HepG2 (cell line): ENCODE measurements around the gene B3GALT6. TPM values are rescaled to one million over a fixed set of nuclear protein-coding genes. Genes with fewer than 3 reads are reported as not detected.

Source experiments
- ATAC-seq: fragments of 200-7000 bp; cut with Tn5 transposase; 3 replicates; pipeline ENCODE4 v1.9.1; 2020; ENCODE audit warnings: mild to moderate bottlenecking, moderate library complexity
- BruUV-seq: library from RNA; stranded (reverse); fragments of 400-500 nt; replicated peaks from 2 replicates; lab custom pipeline; 2021; lab: Mats Ljungman, UMichigan
- CTCF ChIA-PET: fragments of 300-600 bp; formaldehyde crosslinking; extraction: SDS; loops from one replicate; lab custom pipeline; 2021; ENCODE audit warnings: low total read pairs, inconsistent platforms, low intra/inter-chr PET ratio; lab: Yijun Ruan, JAX
- POLR2A ChIA-PET: fragments of 350-600 bp; sonication (Branson Sonifier 250); formaldehyde crosslinking; loops from one replicate; lab custom pipeline; 2020; ENCODE audit warnings: antibody characterized with exemption, inconsistent platforms; lab: Yijun Ruan, JAX
- DNase-seq: peaks from one replicate; pipeline ENCODE4 v3.0.0-alpha.2; 2015; ENCODE audit warnings: low spot score
- FAIRE-seq: peaks from 3 replicates; lab custom pipeline; 2011; peaks lifted over from hg19 to GRCh38; lab: Jason Lieb, UNC
- H2AFZ ChIP-seq: one replicate; pipeline ENCODE4 v1.6.1; 2011; ENCODE audit warnings: low read length, inconsistent platforms
- H3K27ac ChIP-seq: fragments of 300-600 bp; 3 replicates; pipeline ENCODE4 v1.8.0; 2011; ENCODE audit warnings: mixed run types, mild to moderate bottlenecking, mixed read lengths, low read length, inconsistent platforms; ENCODE audit not compliant: insufficient read depth; ENCODE audit errors: extremely low read length
- H3K27me3 ChIP-seq, 2 experiments: fragments of 200-600 bp in 1 of 2; 2 replicates in 1 of 2; 3 replicates in 1 of 2; pipeline versions ENCODE4 v1.6.0 to v1.8.0; 2011; ENCODE audit warnings: low read length in 2 of 2, mild to moderate bottlenecking in 2 of 2, moderate library complexity in 2 of 2, inconsistent platforms in 1 of 2; ENCODE audit not compliant: insufficient read depth in 2 of 2, control insufficient read depth in 1 of 2
- H3K36me3 ChIP-seq, 2 experiments: fragments of 200-600 bp in 1 of 2; replicated peaks in 1 of 2; 2 replicates in 1 of 2; 3 replicates in 1 of 2; pipeline versions ENCODE4 v1.5.1 to v1.8.0; 2011; ENCODE audit warnings: low read length in 2 of 2, inconsistent platforms in 1 of 2; ENCODE audit not compliant: insufficient read depth in 2 of 2, control insufficient read depth in 1 of 2
- H3K4me1 ChIP-seq: 2 replicates; pipeline ENCODE4 v1.5.1; 2012; ENCODE audit warnings: low read length, inconsistent platforms; ENCODE audit not compliant: insufficient read depth
- H3K4me2 ChIP-seq: 2 replicates; pipeline ENCODE4 v1.6.0; 2011; ENCODE audit warnings: low read depth, low read length, inconsistent platforms
- H3K4me3 ChIP-seq, 3 experiments: fragments of 200-600 bp in 1 of 3; sonication (generic), shearing (Covaris generic) in 1 of 3; replicated peaks in 1 of 3; 2 replicates each; pipeline ENCODE4 v1.5.1; 2011 to 2016; ENCODE audit warnings: low read length in 3 of 3, inconsistent platforms in 2 of 3, low read depth in 2 of 3, mild to moderate bottlenecking in 2 of 3, control low read depth in 1 of 3, mixed read lengths in 1 of 3; ENCODE audit not compliant: insufficient read depth in 1 of 3
- H3K79me2 ChIP-seq: one replicate; pipeline ENCODE4 v1.6.1; 2011; ENCODE audit warnings: low read length, inconsistent platforms; ENCODE audit not compliant: insufficient read depth
- H3K9ac ChIP-seq: 2 replicates; pipeline ENCODE4 v1.6.0; 2011; ENCODE audit warnings: mild to moderate bottlenecking, low read depth, low read length, inconsistent platforms; ENCODE audit not compliant: insufficient read depth
- H3K9me3 ChIP-seq: 2 replicates; pipeline ENCODE4 v1.5.1; 2012; ENCODE audit warnings: mild to moderate bottlenecking, low read length
- H4K20me1 ChIP-seq: 2 replicates; pipeline ENCODE4 v1.6.0; 2011; ENCODE audit warnings: inconsistent platforms, mild to moderate bottlenecking, low read length, moderate library complexity; ENCODE audit not compliant: insufficient read depth
- ATRX ChIP-seq: sonication (generic); formaldehyde crosslinking; IDR thresholded peaks from 2 replicates; pipeline ENCODE4 v1.4.0; 2020; ENCODE audit warnings: missing genetic modification reagents, borderline replicate concordance
- BHLHE40 ChIP-seq: IDR thresholded peaks from 2 replicates; pipeline ENCODE4 v1.6.1; 2011; ENCODE audit warnings: low read length, improper control_type of control experiment
- ESRRA ChIP-seq: sonication (generic); formaldehyde crosslinking; IDR thresholded peaks from 2 replicates; pipeline ENCODE4 v1.5.1; 2020; ENCODE audit warnings: mild to moderate bottlenecking, low read depth, missing genetic modification reagents
- FOXO4 ChIP-seq: sonication (generic); formaldehyde crosslinking; conservative IDR thresholded peaks from 2 replicates; pipeline ENCODE4 v1.8.1; 2023; ENCODE audit warnings: missing genetic modification reagents
- GLMP ChIP-seq: sonication (generic); formaldehyde crosslinking; IDR thresholded peaks from 2 replicates; pipeline ENCODE4 v1.9.0; 2021; ENCODE audit warnings: missing genetic modification reagents, mild to moderate bottlenecking, borderline replicate concordance
- HNRNPH1 ChIP-seq: fragments of 200-400 bp; formaldehyde crosslinking; optimal IDR thresholded peaks from 2 replicates; pipeline ENCODE3; 2017; ENCODE audit warnings: mild to moderate bottlenecking, low read depth, low read length
- MAZ ChIP-seq, 2 experiments: sonication (generic) in 1 of 2; formaldehyde crosslinking in 1 of 2; IDR thresholded peaks; 2 replicates each; pipeline versions ENCODE4 v1.5.0 to v1.6.1; 2012 to 2020; ENCODE audit warnings: low read depth in 2 of 2, mild to moderate bottlenecking in 2 of 2, borderline replicate concordance in 1 of 2, improper control_type of control experiment in 1 of 2, low read length in 1 of 2, missing genetic modification reagents in 1 of 2, moderate library complexity in 1 of 2
- MTA1 ChIP-seq: sonication (generic); formaldehyde crosslinking; IDR thresholded peaks from 2 replicates; pipeline ENCODE4 v1.4.0; 2020; ENCODE audit warnings: missing genetic modification reagents, mild to moderate bottlenecking, borderline replicate concordance
- NONO ChIP-seq, 2 experiments: fragments of 450-650 bp in 1 of 2; sonication (generic) in 1 of 2; formaldehyde crosslinking in 1 of 2; IDR thresholded peaks in 1 of 2; conservative IDR thresholded peaks in 1 of 2; 2 replicates each; pipeline versions ENCODE4 v1.6.1 to v1.8.0; 2017 to 2022; ENCODE audit warnings: mild to moderate bottlenecking in 1 of 2, missing genetic modification reagents in 1 of 2, moderate library complexity in 1 of 2
- POGZ ChIP-seq: sonication (generic); formaldehyde crosslinking; IDR thresholded peaks from 2 replicates; pipeline ENCODE4 v1.4.0; 2020; ENCODE audit warnings: mild to moderate bottlenecking, missing genetic modification reagents
- SIN3A ChIP-seq: IDR thresholded peaks from 2 replicates; pipeline ENCODE4 v1.6.1; 2011; ENCODE audit warnings: low read depth, mild to moderate bottlenecking, control low read depth, low read length, borderline replicate concordance
- SMARCE1 ChIP-seq: fragments of 450-650 bp; IDR thresholded peaks from 2 replicates; pipeline ENCODE4 v1.6.1; 2017; ENCODE audit warnings: borderline replicate concordance
- SRSF1 ChIP-seq: fragments of 200-400 bp; formaldehyde crosslinking; optimal IDR thresholded peaks from 2 replicates; pipeline ENCODE3; 2017; ENCODE audit warnings: mild to moderate bottlenecking, low read depth, low read length, moderate library complexity
- whole genome bisulfite sequencing: methylation state at CpG from one replicate; pipeline ENCODE4 v1.1.6; 2017; ENCODE audit warnings: low lambda C conversion rate; 5-methylcytosine and 5-hydroxymethylcytosine counted together
- in situ Hi-C: cut with HindIII; loops from 2 replicates; pipeline ENCODE4 v1.10.0; 2017; ENCODE audit warnings: low pct_unique_long_range_greater_than_20kb; ENCODE audit not compliant: extremely low pct_ligation_motif_present
- intact Hi-C: fragments of 100-400 bp; cut with micrococcal nuclease; formaldehyde crosslinking; loops from one replicate; pipeline ENCODE4 v1.10.0; 2022; ENCODE audit not compliant: unreplicated experiment
- polyA plus RNA-seq, 8 experiments: library from polyadenylated mRNA; depleted of rRNA in 3 of 8; stranded (reverse) in 7 of 8; unstranded in 1 of 8; fragments of >200 nt; fragmentation: Illumina TruSeq in 4 of 8; extraction: Trizol in 4 of 8; gene quantifications; 2 replicates each; pipeline versions ENCODE4 v1.2.1 to v1.2.3, GENCODE V29; 2011 to 2016; ENCODE audit warnings: low read depth in 4 of 8, missing spikeins in 1 of 8, mixed read lengths in 1 of 8; ENCODE audit not compliant: insufficient read depth in 1 of 8
- total RNA-seq, 5 experiments: library from RNA; depleted of rRNA; stranded (reverse); fragments of >200 nt; fragmentation: Illumina TruSeq; extraction: Trizol; gene quantifications; 2 replicates each; pipeline ENCODE4 v1.2.3, GENCODE V29; 2016; ENCODE audit warnings: low read depth in 1 of 5

B3GALT6 gene
- total and polyA plus RNA-seq, 2 of the 13 experiments (the other 11 are each of a cell fraction or from before 2014, with no cell fraction given) = 3.9 to 14.2 TPM

- H2AFZ ChIP-seq = no peak overlapping the region
- no peaks in the 10 kb centered on the region; a peak in 1 of 5 replicates for H3K27me3 ChIP-seq
- BruUV-seq = no TSS peak
- H3K4me3 ChIP-seq = no peak overlapping the region; a peak in 1 of 6 replicates
- FAIRE-seq = no peak
- TF ChIP-seq FOXO4 (CRISPR knock-in tag) = 0 out of 2 replicates have a peak, but pooled peaks have one; percentile 7
- peak; percentile 19 for TF ChIP-seq SRSF1
- TF ChIP-seq SMARCE1 = no peak
- H4K20me1 ChIP-seq = no peaks in the 10 kb centered on the region
- H3K27ac ChIP-seq = no peak overlapping the region
- ATAC-seq = no peak
- in situ Hi-C loops = no loop called here
- DNase-seq = no peak
- intact Hi-C loops = no loop called here
- H3K79me2 ChIP-seq = no peaks in the 10 kb centered on the region
- no peaks in the 10 kb centered on the region for H3K36me3 ChIP-seq
- no peak overlapping the region for H3K9ac ChIP-seq
- ChIA-PET CTCF (no interaction called here), POLR2A (no interaction called here)
- peak overlapping the region; percentile 80; the same call in 1 of the 2 replicates for H3K4me2 ChIP-seq
- H3K4me1 ChIP-seq = peaks cover 52% of the 10 kb centered on the region
- no peaks in the 10 kb centered on the region for H3K9me3 ChIP-seq
- 81% methylated on average over 9 of the region's 26 CpGs for WGBS
Observed at GRCh38 chr1:1241588-1242219, 9.7 kb downstream of the B3GALT6 start.

- WGBS = 70% methylated on average over 6 of the region's 41 CpGs
- no peaks in the 10 kb centered on the region for H4K20me1 ChIP-seq
- no peak overlapping the region for H3K27ac ChIP-seq
- H3K36me3 ChIP-seq = no peaks in the 10 kb centered on the region
- ATAC-seq (no peak), DNase-seq (no peak), FAIRE-seq (no peak)
- peaks cover 43% of the 10 kb centered on the region for H3K4me1 ChIP-seq
- H2AFZ ChIP-seq = no peak overlapping the region
- H3K4me2 ChIP-seq = no peak overlapping the region
- no peak overlapping the region for H3K4me3 ChIP-seq
- CTCF ChIA-PET = no interaction called here
- intact Hi-C loops (no loop called here), in situ Hi-C loops (no loop called here)
- H3K27me3 ChIP-seq = no peaks in the 10 kb centered on the region
- POLR2A ChIA-PET = no interaction called here
- no peaks in the 10 kb centered on the region for H3K9me3 ChIP-seq
- BruUV-seq = no TSS peak
- H3K79me2 ChIP-seq = no peaks in the 10 kb centered on the region
- H3K9ac ChIP-seq = no peak overlapping the region
- TF ChIP-seq HNRNPH1 = no peak
- no peak for TF ChIP-seq NONO (IDR thresholded peaks at IDR 0.05)
- no peak for TF ChIP-seq NONO (CRISPR knock-in tag; conservative IDR thresholded peaks at IDR 0.05)
- no peak for TF ChIP-seq BHLHE40
- no peak for TF ChIP-seq MTA1 (CRISPR knock-in tag)
- no peak for TF ChIP-seq MAZ (IDR thresholded peaks at IDR 0.05; ENCODE audit: borderline replicate concordance, low read depth, low read length)
- TF ChIP-seq MAZ (CRISPR knock-in tag; IDR thresholded peaks at IDR 0.05; ENCODE audit: low read depth) = no peak
- no peak for TF ChIP-seq GLMP
- TF ChIP-seq SIN3A = no peak
- TF ChIP-seq POGZ (CRISPR knock-in tag) = no peak
- TF ChIP-seq ATRX (CRISPR knock-in tag) = no peak
- no peak for TF ChIP-seq ESRRA (CRISPR knock-in tag)
Observed at GRCh38 chr1:1242461-1243265, 10.6 kb downstream of the B3GALT6 start.
